ENCODE measurements around the gene OCSTAMP. TPM values are rescaled to one million over a fixed set of nuclear protein-coding genes. Genes with fewer than 3 reads are reported as not detected.

Gene OCSTAMP
- total RNA-seq, 2 experiments from 2014 or later = 0.64 to 0.73 TPM

GRCh38 chr20:46583411-46584214 is 33.2 kb upstream of the OCSTAMP start:
- ChIA-PET CTCF (interaction anchor here (1.0 kb wide), 1 partner anchor 21 kb away, joined by 3 read pairs; no protein-coding TSS in a partner anchor), POLR2A (no interaction called here)
- Mint-ChIP-seq H3K4me3 (no peak overlapping the region), H3K27me3 (peaks cover 4% of the 10 kb centered on the region), H3K9me3 (no peaks in the 10 kb centered on the region), H3K27ac (no peak overlapping the region), H3K36me3 (no peaks in the 10 kb centered on the region), H3K4me1 (ENCODE audit: low read depth) (no peaks in the 10 kb centered on the region)
- intact Hi-C loops (cut with micrococcal nuclease) = no loop called here
- no peak for DNase-seq

- DNase-seq = no peak
- Mint-ChIP-seq H3K36me3 (no peaks in the 10 kb centered on the region), H3K4me1 (ENCODE audit: low read depth) (no peaks in the 10 kb centered on the region), H3K27ac (no peak overlapping the region), H3K4me3 (no peak overlapping the region), H3K9me3 (no peaks in the 10 kb centered on the region), H3K27me3 (peaks cover 5% of the 10 kb centered on the region)
- POLR2A ChIA-PET = interaction anchor here (0.6 kb wide), 1 partner anchor 120 kb away, joined by 3 read pairs; no protein-coding TSS in a partner anchor
- CTCF ChIA-PET = no interaction called here
- intact Hi-C loops (cut with micrococcal nuclease) = no loop called here
Measured at GRCh38 chr20:46582648-46583047, 32.2 kb upstream of the OCSTAMP start.

DNA sequence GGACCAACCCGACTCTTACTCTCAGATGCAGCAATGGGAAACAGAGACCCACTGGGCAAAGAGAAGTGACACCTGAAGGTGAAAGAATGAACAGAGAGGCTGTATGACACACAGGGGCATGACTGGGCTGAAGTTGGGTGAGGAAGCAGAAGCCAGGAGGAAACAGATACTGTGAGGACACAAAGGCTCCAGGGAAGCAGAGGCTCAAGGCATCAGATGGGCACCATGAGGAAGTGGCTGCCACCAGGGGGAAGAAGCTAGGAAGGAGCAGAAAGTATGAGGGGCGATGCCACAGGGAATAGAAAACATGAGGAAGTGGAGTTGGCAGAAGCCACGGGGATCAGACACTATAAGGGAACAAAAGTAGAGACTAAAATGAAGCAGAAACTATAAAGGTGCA is 30.9 kb upstream of the OCSTAMP start:
- H3K4me3 Mint-ChIP-seq = no peak overlapping the region
- POLR2A ChIA-PET = no interaction called here

DNA sequence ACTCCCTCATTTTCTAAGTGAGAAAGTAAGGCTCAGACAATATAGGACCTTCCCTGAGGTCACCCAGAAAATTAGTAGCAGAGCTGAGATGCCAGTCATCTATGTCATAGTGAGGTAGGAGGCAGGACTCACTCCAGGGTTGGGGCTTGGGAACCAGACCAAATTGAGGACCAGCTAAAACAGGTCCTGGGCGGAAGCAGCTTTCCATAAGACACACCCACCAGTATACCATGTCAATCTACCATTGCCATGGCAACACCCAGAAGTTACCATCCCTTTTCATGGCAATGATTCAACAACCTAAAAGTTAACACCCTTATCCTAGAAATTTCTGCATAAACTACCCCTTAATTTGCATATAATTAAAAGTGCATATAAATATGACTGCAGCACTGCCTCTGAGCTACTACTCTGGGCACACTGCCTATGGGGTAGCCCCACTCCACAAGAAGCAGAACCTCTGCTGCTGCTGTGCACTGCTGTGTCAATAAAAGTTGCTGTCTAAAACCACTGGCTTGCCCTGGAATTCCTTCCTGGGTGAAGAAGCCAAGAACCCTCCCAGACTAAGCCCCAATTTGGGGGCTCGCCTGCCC is 30.3 kb upstream of the OCSTAMP start:
- H3K9me3 Mint-ChIP-seq = no peaks in the 10 kb centered on the region
- H3K4me3 Mint-ChIP-seq = no peak overlapping the region
- no peaks in the 10 kb centered on the region for H3K36me3 Mint-ChIP-seq
- peaks cover 8% of the 10 kb centered on the region for H3K27me3 Mint-ChIP-seq
- no peak overlapping the region for H3K27ac Mint-ChIP-seq
- ChIA-PET CTCF (no interaction called here), POLR2A (no interaction called here)
- intact Hi-C loops (cut with micrococcal nuclease) = no loop called here
- no peak for DNase-seq
- no peaks in the 10 kb centered on the region for H3K4me1 Mint-ChIP-seq (ENCODE audit: low read depth)

More for the DNA sequence above, 30.9 kb upstream of the OCSTAMP start:
- no peaks in the 10 kb centered on the region for H3K9me3 Mint-ChIP-seq
- no peak for DNase-seq
- intact Hi-C loops (cut with micrococcal nuclease) = no loop called here
- CTCF ChIA-PET = no interaction called here
- H3K27ac Mint-ChIP-seq = no peak overlapping the region
- H3K4me1 Mint-ChIP-seq (ENCODE audit: low read depth) = no peaks in the 10 kb centered on the region
- peaks cover 6% of the 10 kb centered on the region for H3K27me3 Mint-ChIP-seq
- H3K36me3 Mint-ChIP-seq = no peaks in the 10 kb centered on the region

DNA sequence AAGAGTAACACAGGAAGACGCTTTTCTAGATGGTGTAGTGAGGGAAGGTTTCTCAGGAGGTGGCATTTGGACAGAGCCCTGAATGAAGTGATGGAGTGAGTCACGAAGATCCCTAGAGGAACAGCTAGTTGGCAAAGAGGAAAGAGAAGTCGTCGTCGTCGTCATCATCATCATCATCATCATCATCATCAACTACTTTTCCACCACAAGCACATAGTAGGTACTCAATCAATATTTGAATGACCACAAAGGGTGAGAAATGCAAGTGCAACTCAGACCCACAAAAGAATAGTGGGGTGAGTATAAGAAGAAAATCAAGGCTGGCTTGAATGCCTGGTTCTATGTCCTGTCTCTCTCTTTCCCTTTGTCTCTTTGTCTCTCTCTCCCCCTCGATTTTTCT is 28.3 kb upstream of the OCSTAMP start:
- no peak for DNase-seq
- no peaks in the 10 kb centered on the region for H3K9me3 Mint-ChIP-seq
- intact Hi-C loops (cut with micrococcal nuclease) = no loop called here
- CTCF ChIA-PET = no interaction called here
- H3K4me1 Mint-ChIP-seq (ENCODE audit: low read depth) = no peaks in the 10 kb centered on the region
- H3K4me3 Mint-ChIP-seq = no peak overlapping the region
- H3K27ac Mint-ChIP-seq = no peak overlapping the region
- no peaks in the 10 kb centered on the region for H3K36me3 Mint-ChIP-seq
- peaks cover 6% of the 10 kb centered on the region for H3K27me3 Mint-ChIP-seq
- POLR2A ChIA-PET = no interaction called here

- H3K4me3 Mint-ChIP-seq = no peak overlapping the region
- H3K27ac Mint-ChIP-seq = no peak overlapping the region
- H3K9me3 Mint-ChIP-seq = no peaks in the 10 kb centered on the region
- H3K27me3 Mint-ChIP-seq = peaks cover 8% of the 10 kb centered on the region
- DNase-seq = no peak
- ChIA-PET POLR2A (no interaction called here), CTCF (no interaction called here)
- H3K36me3 Mint-ChIP-seq = no peaks in the 10 kb centered on the region
- H3K4me1 Mint-ChIP-seq (ENCODE audit: low read depth) = no peaks in the 10 kb centered on the region
- intact Hi-C loops (cut with micrococcal nuclease) = no loop called here
Measured at GRCh38 chr20:46576774-46577395, 26.4 kb upstream of the OCSTAMP start.

DNA sequence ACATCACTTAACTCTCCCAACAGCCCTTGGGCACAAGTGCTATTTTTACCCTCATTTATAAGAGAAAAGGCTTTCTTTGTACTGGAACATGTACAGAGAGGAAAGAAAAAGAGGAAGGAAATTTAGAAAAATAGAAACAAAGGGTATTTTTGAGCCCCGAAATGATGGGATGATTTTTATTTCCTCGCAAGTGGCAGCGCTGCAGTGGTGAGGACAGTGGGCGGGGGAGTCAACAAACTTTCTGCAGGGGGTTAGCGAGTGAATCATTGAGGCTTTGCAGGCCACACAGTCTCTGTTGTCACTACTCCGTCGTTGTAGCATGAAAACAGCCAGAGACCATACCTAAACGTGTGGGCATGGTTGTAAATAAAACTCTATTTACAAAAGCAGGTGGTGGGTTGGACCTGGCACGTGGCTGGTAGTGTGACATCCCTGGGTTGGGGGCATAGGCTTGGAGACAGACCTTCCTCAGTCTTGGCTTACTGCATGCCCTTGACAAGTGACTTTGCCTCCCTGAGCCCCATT is 25.5 kb upstream of the OCSTAMP start:
- no peak for DNase-seq
- ChIA-PET POLR2A (no interaction called here), CTCF (no interaction called here)
- Mint-ChIP-seq H3K27ac (no peak overlapping the region), H3K4me3 (no peak overlapping the region), H3K9me3 (no peaks in the 10 kb centered on the region), H3K36me3 (no peaks in the 10 kb centered on the region), H3K4me1 (ENCODE audit: low read depth) (no peaks in the 10 kb centered on the region), H3K27me3 (peaks cover 9% of the 10 kb centered on the region)
- intact Hi-C loops (cut with micrococcal nuclease) = no loop called here

DNA sequence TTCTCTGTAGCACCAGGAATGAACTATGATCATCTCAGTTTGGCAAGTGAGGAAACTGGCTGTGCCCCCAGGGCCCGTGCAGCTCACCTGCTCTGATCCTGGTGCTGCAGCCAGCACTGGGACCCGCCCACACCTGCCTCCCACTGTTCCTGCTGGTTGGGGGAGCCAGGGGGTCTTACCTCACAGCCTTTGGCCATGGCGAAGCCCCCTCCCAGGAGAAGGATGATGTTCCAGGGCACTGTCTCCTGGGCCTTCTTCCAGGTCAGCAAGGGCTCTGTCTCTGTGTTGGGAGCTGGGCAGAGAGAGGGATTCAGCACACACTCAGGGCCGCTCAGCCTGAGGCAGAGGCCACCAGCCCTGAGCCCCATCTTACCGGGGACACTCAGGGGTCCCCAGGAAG is 24.9 kb upstream of the OCSTAMP start:
- H3K9me3 Mint-ChIP-seq = no peaks in the 10 kb centered on the region
- H3K4me3 Mint-ChIP-seq = no peak overlapping the region
- no peaks in the 10 kb centered on the region for H3K36me3 Mint-ChIP-seq
- CTCF ChIA-PET = no interaction called here
- intact Hi-C loops (cut with micrococcal nuclease) = no loop called here
- no peaks in the 10 kb centered on the region for H3K4me1 Mint-ChIP-seq (ENCODE audit: low read depth)
- DNase-seq = no peak
- POLR2A ChIA-PET = no interaction called here
- peaks cover 9% of the 10 kb centered on the region for H3K27me3 Mint-ChIP-seq
- no peak overlapping the region for H3K27ac Mint-ChIP-seq

GRCh38 chr20:46573788-46574584 is 23.5 kb upstream of the OCSTAMP start:
- H3K4me3 Mint-ChIP-seq = no peak overlapping the region
- no peak overlapping the region for H3K27ac Mint-ChIP-seq
- peaks cover 9% of the 10 kb centered on the region for H3K27me3 Mint-ChIP-seq
- ChIA-PET CTCF (interaction anchor here (1.0 to 2.2 kb wide), 4 partner anchors 9 to 22 kb away, joined by 3 to 8 read pairs (median 4); no protein-coding TSS in a partner anchor), POLR2A (no interaction called here)
- DNase-seq = no peak
- H3K4me1 Mint-ChIP-seq (ENCODE audit: low read depth) = no peaks in the 10 kb centered on the region
- intact Hi-C loops (cut with micrococcal nuclease) = no loop called here
- no peaks in the 10 kb centered on the region for H3K36me3 Mint-ChIP-seq
- no peaks in the 10 kb centered on the region for H3K9me3 Mint-ChIP-seq

- H3K36me3 Mint-ChIP-seq = no peaks in the 10 kb centered on the region
- intact Hi-C loops (cut with micrococcal nuclease) = no loop called here
- no peaks in the 10 kb centered on the region for H3K9me3 Mint-ChIP-seq
- H3K4me1 Mint-ChIP-seq (ENCODE audit: low read depth) = no peaks in the 10 kb centered on the region
- POLR2A ChIA-PET = no interaction called here
- CTCF ChIA-PET = interaction anchor here (1.0 to 2.2 kb wide), 3 partner anchors 10 to 21 kb away, joined by 3 to 8 read pairs (median 6); no protein-coding TSS in a partner anchor
- H3K27me3 Mint-ChIP-seq = peaks cover 7% of the 10 kb centered on the region
- no peak for DNase-seq
- H3K4me3 Mint-ChIP-seq = no peak overlapping the region
- no peak overlapping the region for H3K27ac Mint-ChIP-seq
Measured at GRCh38 chr20:46573234-46573633, 22.8 kb upstream of the OCSTAMP start.

DNA sequence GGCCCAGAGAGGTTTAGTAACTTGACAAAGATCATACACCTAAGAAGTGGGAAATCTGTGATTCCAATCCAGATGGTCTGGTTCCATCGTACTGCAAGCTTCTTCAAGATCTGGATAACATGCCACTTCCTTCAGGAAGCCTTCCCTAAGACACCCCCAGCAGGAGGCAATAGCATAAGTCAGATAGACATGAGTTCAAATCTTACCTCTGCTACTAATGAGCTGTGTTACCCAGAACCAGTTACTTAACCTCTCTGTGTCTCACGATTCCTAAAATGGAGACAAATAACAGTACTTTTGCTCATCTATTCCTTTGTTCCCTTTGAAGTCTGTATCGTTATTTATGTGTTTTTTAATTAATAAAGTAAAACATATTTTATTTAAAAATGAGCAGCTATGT is 22.3 kb upstream of the OCSTAMP start:
- intact Hi-C loops (cut with micrococcal nuclease) = no loop called here
- no peaks in the 10 kb centered on the region for H3K36me3 Mint-ChIP-seq
- no peaks in the 10 kb centered on the region for H3K9me3 Mint-ChIP-seq
- POLR2A ChIA-PET = no interaction called here
- H3K27ac Mint-ChIP-seq = no peak overlapping the region
- CTCF ChIA-PET = interaction anchor here (1.0 to 2.2 kb wide), 3 partner anchors 10 to 21 kb away, joined by 3 to 8 read pairs (median 6); no protein-coding TSS in a partner anchor
- no peaks in the 10 kb centered on the region for H3K4me1 Mint-ChIP-seq (ENCODE audit: low read depth)
- H3K27me3 Mint-ChIP-seq = peaks cover 7% of the 10 kb centered on the region
- DNase-seq = no peak
- H3K4me3 Mint-ChIP-seq = no peak overlapping the region

DNA sequence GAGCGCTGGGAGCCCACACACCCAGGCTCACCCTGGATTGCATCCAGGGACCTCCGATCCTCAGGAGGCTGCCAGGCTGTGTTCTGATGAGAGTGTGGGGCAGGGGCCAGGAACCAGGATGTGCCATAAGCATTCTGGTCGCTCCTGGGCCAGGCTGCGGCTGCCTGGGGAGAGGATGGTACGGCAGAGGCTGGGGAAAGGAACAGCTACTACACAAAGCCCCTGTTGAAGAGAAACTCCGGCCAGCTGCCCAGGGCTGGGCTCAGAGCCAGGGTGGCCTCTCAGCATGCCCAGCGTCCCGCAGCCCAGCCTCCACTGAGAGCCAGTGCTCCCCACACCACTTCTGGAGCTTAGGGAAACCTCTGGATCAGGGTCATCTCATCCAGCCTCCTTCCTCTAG is 21.7 kb upstream of the OCSTAMP start:
- no peak overlapping the region for H3K27ac Mint-ChIP-seq
- H3K9me3 Mint-ChIP-seq = no peaks in the 10 kb centered on the region
- no peak for DNase-seq
- H3K36me3 Mint-ChIP-seq = no peaks in the 10 kb centered on the region
- H3K4me3 Mint-ChIP-seq = no peak overlapping the region
- no peaks in the 10 kb centered on the region for H3K4me1 Mint-ChIP-seq (ENCODE audit: low read depth)
- ChIA-PET POLR2A (no interaction called here), CTCF (interaction anchor here (2.2 kb wide), 1 partner anchor 9 kb away, joined by 6 read pairs; no protein-coding TSS in a partner anchor)
- intact Hi-C loops (cut with micrococcal nuclease) = no loop called here
- H3K27me3 Mint-ChIP-seq = peaks cover 9% of the 10 kb centered on the region
